ENCODE results near the gene URI1.

GRCh38 chr19:30046522-30046921, 104.5 kb downstream of the URI1 start:
- TF ChIP-seq CTCF (IDR thresholded peaks at IDR 0.05) (no peak), POLR2A (IDR thresholded peaks at IDR 0.05) (no peak)

Data from body of pancreas (tissue), 4 donors.